Neutrophil (primary cell): ENCODE results near the gene GRSF1.
"Not testable (repeated sequence)": the region's sequence is repeated elsewhere in the genome, so short reads cannot be mapped to it uniquely, and the experiment has no call there.

Experiments
- H3K27ac ChIP-seq: fragments of 200-600 bp; sonication (generic); 2 replicates; pipeline ENCODE4 v1.5.1; 2016; ENCODE audit warnings: mild to moderate bottlenecking, moderate library complexity
- H3K27me3 ChIP-seq: fragments of 200-600 bp; sonication (generic); 2 replicates; pipeline ENCODE4 v1.6.0; 2016; ENCODE audit warnings: mild to moderate bottlenecking
- H3K36me3 ChIP-seq: fragments of 200-600 bp; sonication (generic); 2 replicates; pipeline ENCODE4 v1.5.1; 2017
- H3K4me1 ChIP-seq, 2 experiments: fragments of 200-600 bp in 1 of 2; sonication (generic) in 1 of 2; 1 replicate in 1 of 2; 2 replicates in 1 of 2; pipeline versions ENCODE4 v1.5.1 to v1.6.1; 2013 to 2016; ENCODE audit warnings: low read depth in 1 of 2, low read length in 1 of 2, mild to moderate bottlenecking in 1 of 2, moderate library complexity in 1 of 2; ENCODE audit not compliant: control insufficient read depth in 1 of 2, insufficient read depth in 1 of 2
- H3K4me3 ChIP-seq, 2 experiments: fragments of 200-600 bp in 1 of 2; sonication (generic) in 1 of 2; 1 replicate in 1 of 2; 2 replicates in 1 of 2; pipeline ENCODE4 v1.5.1; 2013 to 2016; ENCODE audit warnings: low read depth in 1 of 2, low read length in 1 of 2, mild to moderate bottlenecking in 1 of 2, moderate library complexity in 1 of 2
- H3K9me3 ChIP-seq: fragments of 200-600 bp; sonication (generic); 2 replicates; pipeline ENCODE4 v1.5.1; 2016
- TF ChIP-seq, protein P1 (sequence below): fragments of 200-600 bp; sonication (generic); IDR thresholded peaks from 2 replicates; pipeline ENCODE4 v1.5.1; 2016; ENCODE audit warnings: antibody characterized with exemption

GRSF1 gene

DNA sequence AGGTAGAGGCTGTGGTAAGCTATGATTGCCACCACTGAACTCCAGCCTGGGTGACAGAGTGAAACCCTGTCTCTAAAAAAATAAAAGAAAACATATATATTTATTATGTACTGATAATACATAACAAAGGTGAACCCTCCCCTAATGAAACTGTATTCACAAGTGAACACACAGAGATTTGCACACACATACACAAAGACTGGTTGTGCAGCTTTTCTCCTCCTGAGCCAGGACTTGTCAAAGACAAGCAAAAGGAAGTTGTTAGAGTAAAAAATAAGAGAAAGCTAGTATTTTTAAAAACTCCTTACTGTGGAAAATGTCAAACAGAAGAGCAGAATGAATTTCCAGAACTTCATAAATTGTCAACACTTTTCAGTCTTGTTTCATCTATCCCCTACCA lies 1.5 kb upstream of the GRSF1 start:
- TF ChIP-seq, protein P1, sequence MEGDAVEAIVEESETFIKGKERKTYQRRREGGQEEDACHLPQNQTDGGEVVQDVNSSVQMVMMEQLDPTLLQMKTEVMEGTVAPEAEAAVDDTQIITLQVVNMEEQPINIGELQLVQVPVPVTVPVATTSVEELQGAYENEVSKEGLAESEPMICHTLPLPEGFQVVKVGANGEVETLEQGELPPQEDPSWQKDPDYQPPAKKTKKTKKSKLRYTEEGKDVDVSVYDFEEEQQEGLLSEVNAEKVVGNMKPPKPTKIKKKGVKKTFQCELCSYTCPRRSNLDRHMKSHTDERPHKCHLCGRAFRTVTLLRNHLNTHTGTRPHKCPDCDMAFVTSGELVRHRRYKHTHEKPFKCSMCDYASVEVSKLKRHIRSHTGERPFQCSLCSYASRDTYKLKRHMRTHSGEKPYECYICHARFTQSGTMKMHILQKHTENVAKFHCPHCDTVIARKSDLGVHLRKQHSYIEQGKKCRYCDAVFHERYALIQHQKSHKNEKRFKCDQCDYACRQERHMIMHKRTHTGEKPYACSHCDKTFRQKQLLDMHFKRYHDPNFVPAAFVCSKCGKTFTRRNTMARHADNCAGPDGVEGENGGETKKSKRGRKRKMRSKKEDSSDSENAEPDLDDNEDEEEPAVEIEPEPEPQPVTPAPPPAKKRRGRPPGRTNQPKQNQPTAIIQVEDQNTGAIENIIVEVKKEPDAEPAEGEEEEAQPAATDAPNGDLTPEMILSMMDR, result no peak
- H3K36me3 ChIP-seq, result no peaks in the 10 kb centered on the region
- no peaks in the 10 kb centered on the region for H3K9me3 ChIP-seq
- peaks cover 11 to 12% of the 10 kb centered on the region in 2 experiments for H3K4me1 ChIP-seq
- no peaks in the 10 kb centered on the region for H3K27me3 ChIP-seq
- H3K4me3 ChIP-seq, result no peak overlapping the region
- H3K27ac ChIP-seq, result no peak overlapping the region

DNA sequence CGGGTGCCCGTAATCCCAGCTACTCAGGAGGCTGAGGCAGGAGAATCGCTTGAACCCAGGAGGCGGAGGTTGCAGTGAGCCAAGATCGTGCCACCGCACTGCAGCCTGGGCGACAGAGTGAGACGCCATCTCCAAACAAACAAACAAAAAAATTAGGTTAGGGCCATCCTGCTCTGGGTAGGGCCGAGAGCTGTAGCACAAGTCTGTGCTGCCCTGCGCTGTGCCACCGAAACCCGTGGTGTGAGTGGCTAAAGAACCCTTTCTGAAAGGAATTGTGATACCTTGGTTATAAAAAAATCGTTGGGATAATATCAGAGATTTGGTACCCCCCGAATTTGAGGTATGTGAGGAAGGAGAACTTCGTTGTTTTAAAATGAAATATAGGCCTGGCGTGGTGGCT lies 941 bp upstream of the GRSF1 start:
- H3K9me3 ChIP-seq, H3K4me3 ChIP-seq, H3K27me3 ChIP-seq, H3K36me3 ChIP-seq, H3K27ac ChIP-seq: not testable (repeated sequence)
- H3K4me1 ChIP-seq, result peaks cover 11% of the 10 kb centered on the region in 2 experiments

DNA sequence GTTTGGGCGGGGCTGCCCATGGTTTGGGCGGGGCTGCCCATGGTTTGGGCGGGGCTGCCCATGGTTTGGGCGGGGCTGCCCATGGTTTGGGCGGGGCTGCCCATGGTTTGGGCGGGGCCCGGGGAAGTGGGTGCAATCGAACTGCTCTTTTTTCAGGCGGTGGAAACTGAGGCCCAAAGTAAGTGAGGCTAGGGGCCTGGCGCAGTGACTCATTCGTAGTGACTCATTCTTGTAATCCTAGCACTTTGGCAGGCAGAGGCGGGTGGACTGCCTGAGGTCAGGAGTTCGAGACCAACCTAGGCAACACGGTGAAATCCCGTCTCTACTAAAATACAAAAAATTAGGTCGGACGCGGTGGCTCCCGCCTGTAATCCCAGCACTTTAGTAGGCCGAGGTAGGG lies 447 bp upstream of the GRSF1 start:
- H3K4me1 ChIP-seq, result peaks cover 11% of the 10 kb centered on the region in 2 experiments
- not testable (repeated sequence) for H3K27ac ChIP-seq

DNA sequence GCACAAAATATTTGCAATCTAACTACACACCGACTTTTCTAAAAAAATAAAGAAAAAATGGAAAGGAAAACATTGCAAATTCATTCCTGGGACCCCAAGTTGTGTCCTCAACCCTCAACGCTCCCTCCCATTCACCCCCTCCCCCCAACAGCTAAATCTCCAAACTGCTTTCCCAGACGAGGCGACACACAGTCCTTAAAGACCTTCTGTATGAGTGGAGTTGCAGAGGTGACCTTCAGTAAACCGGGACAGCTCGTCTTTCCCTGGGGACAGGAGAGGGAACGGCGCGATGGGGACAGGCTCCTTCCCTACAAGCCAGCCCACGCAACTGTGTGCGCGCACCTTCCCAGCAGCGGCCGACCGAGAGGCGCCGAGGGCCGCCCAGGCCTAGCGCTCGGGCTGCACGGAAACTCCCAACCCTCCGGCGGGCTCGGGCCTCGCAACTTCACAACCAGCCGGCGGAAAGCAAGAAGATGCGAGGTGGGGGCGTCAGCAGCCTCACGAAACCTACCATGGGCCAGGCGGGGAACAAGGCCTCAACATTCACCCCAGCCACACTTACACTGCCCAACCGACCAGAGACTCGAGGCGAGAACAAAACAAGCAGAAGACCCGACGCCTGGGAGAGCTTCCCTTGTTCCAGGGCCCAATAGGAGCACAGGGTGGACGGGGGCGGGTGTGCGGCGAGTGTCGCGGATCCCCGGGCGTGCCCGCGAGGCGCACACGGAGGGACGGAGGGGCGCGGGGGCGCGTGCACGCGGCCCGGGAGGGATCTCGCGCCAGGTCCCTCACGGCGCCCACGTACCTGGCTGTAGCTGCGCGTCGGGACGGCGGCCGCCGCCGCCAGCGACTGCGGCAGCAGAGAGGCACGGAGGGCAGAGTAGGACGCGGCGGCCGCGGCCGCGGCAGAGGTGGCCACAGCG lies 763 bp downstream of the GRSF1 start:
- no peaks in the 10 kb centered on the region for H3K27me3 ChIP-seq
- H3K36me3 ChIP-seq, result peaks cover 5% of the 10 kb centered on the region
- peak overlapping the region; percentile 80 to 83 for H3K4me3 ChIP-seq
- H3K27ac ChIP-seq, result peak overlapping the region; percentile 85
- no peaks in the 10 kb centered on the region for H3K9me3 ChIP-seq
- peaks cover 11% of the 10 kb centered on the region in 2 experiments for H3K4me1 ChIP-seq
- TF ChIP-seq, protein P1, result no peak

More for the DNA sequence above, 447 bp upstream of the GRSF1 start:
- H3K9me3 ChIP-seq, H3K27me3 ChIP-seq, H3K36me3 ChIP-seq: not testable (repeated sequence)
- peak overlapping the region in 1 of 2 experiments; percentile 83 for H3K4me3 ChIP-seq

DNA sequence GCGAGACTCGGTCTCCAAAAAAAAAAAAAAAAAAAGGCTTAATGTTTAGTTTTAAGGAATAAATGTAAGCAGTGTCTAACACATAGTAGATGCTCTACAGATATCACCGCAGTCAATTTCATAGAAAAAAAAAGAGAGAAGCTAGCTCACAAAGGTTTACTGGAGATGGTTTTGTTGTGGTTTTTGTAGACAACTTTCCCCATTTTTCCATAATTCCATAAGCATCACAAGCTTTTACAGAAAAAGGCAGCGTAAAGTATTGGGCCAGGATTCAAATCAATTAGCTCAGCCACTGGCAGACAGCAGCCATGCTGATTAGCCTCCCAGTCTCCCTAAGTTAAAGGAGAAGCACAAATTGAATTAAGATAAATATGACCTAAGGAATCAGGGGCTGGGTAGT lies 1.5 kb downstream of the GRSF1 start:
- Histone ChIP-seq H3K9me3 (no peaks in the 10 kb centered on the region), H3K27me3 (no peaks in the 10 kb centered on the region), H3K27ac (peak overlapping the region; percentile 85), H3K36me3 (peaks cover 8% of the 10 kb centered on the region), H3K4me3 (peak overlapping the region; percentile 80 to 83), H3K4me1 (peaks cover 11% of the 10 kb centered on the region in 2 experiments)
- TF ChIP-seq, protein P1, result no peak

DNA sequence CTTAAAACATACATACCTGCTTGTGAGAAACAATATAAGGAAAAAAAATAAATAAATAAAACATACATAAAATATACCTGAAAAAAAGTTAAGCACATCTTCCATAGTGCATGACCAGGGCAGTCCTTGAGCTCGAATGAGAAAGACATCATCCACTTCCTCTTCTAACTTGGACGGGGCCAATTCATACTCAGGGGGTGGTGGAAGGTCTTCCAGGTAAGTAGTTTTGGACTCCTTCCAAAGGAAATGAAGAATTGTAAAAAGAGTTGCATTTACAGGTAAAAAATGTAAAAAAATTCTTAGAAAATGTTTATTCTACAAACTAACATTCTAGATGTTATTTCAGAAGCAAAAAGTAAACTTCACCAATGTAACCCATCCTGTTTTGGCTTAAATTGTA lies 3.6 kb downstream of the GRSF1 start:
- TF ChIP-seq, protein P1, result no peak
- Histone ChIP-seq H3K27me3 (no peaks in the 10 kb centered on the region), H3K4me1 (peaks cover 11% of the 10 kb centered on the region in 2 experiments), H3K9me3 (no peaks in the 10 kb centered on the region), H3K27ac (no peak overlapping the region), H3K36me3 (peaks cover 21% of the 10 kb centered on the region), H3K4me3 (no peak overlapping the region)
